ENCODE results near the gene PROS1. TPM values are rescaled to one million over a fixed set of nuclear protein-coding genes. Genes with fewer than 3 reads are reported as not detected.

The PROS1 gene
- total and polyA plus RNA-seq, 2 of the 8 experiments (the other 6 are each of a cell fraction or from before 2014, with no cell fraction given) = 0.65 to 2.5 TPM

DNA sequence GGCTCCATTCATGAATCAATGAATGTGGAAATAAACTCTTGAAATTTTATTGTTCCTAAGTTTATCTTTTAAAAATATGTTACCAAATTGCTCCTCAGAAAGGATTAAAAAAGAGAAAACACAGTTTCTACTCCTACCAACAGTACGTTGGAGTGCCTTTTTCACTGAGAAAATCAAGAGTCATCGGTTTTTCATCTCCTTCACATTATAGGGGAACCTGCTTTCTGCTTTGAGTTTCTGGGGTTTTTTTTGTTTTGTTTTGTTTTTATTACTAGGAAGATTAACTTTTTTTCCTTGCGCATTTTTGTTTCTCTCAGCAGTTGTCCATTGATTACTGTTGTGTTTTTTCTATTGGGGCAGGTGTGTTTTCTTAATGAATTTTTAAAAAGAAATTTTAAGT, 9.7 kb upstream of the PROS1 start:
- no peak overlapping the region for H2BK12ac ChIP-seq (ENCODE audit: low read depth, low read length)
- no peaks in the 10 kb centered on the region for H3K23me2 ChIP-seq (ENCODE audit: low read depth, low read length)
- H3K56ac ChIP-seq (replicated peaks; ENCODE audit: insufficient read length, low read depth, low read length) = no peak overlapping the region
- no peaks in the 10 kb centered on the region for H3K27me3 ChIP-seq (replicated peaks in 1 of 4; ENCODE audit: control insufficient read depth in 3 of 4, extremely low read depth in 1 of 4, insufficient read depth in 3 of 4, low read length in 3 of 4)
- H3K27ac ChIP-seq (ENCODE audit: low read depth, low read length) = no peak overlapping the region
- H3K23ac ChIP-seq (ENCODE audit: insufficient read length) = no peak overlapping the region
- CTCF ChIA-PET (ENCODE audit: partially characterized antibody) = no interaction called here
- no peak overlapping the region for H3K14ac ChIP-seq (ENCODE audit: insufficient read length)
- FAIRE-seq = no peak
- H3K9ac ChIP-seq (replicated peaks in 1 of 4; ENCODE audit: extremely low read depth in 1 of 4, low read depth in 3 of 4, low read length in 3 of 4) = no peak overlapping the region
- H3K4me3 ChIP-seq (ENCODE audit: extremely low read depth in 1 of 4, insufficient read depth in 2 of 4, low read depth in 3 of 4, low read length in 4 of 4) = no peak overlapping the region
- H3K79me1 ChIP-seq (ENCODE audit: low read depth, low read length) = no peaks in the 10 kb centered on the region
- H3K4me2 ChIP-seq (ENCODE audit: insufficient read depth in 1 of 2, low read depth in 2 of 2, low read length in 2 of 2) = no peak overlapping the region
- no peak overlapping the region for H2BK120ac ChIP-seq (replicated peaks; ENCODE audit: low read depth, low read length)
- H3K4me1 ChIP-seq (replicated peaks in 1 of 4; ENCODE audit: control insufficient read depth in 3 of 4, insufficient read depth in 4 of 4, low read length in 3 of 4) = peaks cover 0 to 3% (median 0%) of the 10 kb centered on the region in 4 experiments; a peak in 1 of 7 replicates
- no peak overlapping the region for H2AK5ac ChIP-seq (ENCODE audit: low read depth, low read length)
- no peak overlapping the region for H3K18ac ChIP-seq (ENCODE audit: extremely low read depth, low read length)
- DNase-seq (ENCODE audit: low read depth in 1 of 2, low spot score in 2 of 2) = no peak
- no peaks in the 10 kb centered on the region for H4K20me1 ChIP-seq (replicated peaks in 1 of 2; ENCODE audit: control insufficient read depth in 1 of 2, insufficient read depth in 2 of 2, low read length in 2 of 2)
- no peaks in the 10 kb centered on the region for H3K36me3 ChIP-seq (ENCODE audit: control insufficient read depth in 2 of 4, insufficient read depth in 4 of 4, low read length in 3 of 4)
- peaks cover 0 to 38% of the 10 kb centered on the region in 2 experiments; a peak in 2 of 4 replicates for H3K79me2 ChIP-seq (ENCODE audit: control insufficient read depth in 1 of 2, insufficient read depth in 2 of 2, low read length in 2 of 2)
- no peak overlapping the region for H2AFZ ChIP-seq (ENCODE audit: low read length)
- POLR2A ChIA-PET (ENCODE audit: partially characterized antibody) = no interaction called here
- WGBS, 2 experiments (ENCODE audit: extremely low coverage in 1 of 2, insufficient coverage in 1 of 2, insufficient read length in 1 of 2, insufficient replicate concordance in 2 of 2, low coverage in 1 of 2, low lambda C conversion rate in 2 of 2, missing lambda C conversion rate in 1 of 2) = 95% methylated on average over 3 of the region's 3 CpGs; no CpG with 5 or more reads in 1 of the 2 experiments
- H3K9me3 ChIP-seq (ENCODE audit: insufficient read depth in 2 of 2, low read depth in 1 of 2, low read length in 1 of 2) = no peaks in the 10 kb centered on the region
- no peak overlapping the region for H4K5ac ChIP-seq (ENCODE audit: insufficient read length, low read depth, low read length)
- no peak overlapping the region for H2BK15ac ChIP-seq (ENCODE audit: low read length)
- no peak overlapping the region for H4K91ac ChIP-seq (replicated peaks; ENCODE audit: insufficient read length, low read length)
- no peak overlapping the region for H2BK20ac ChIP-seq (ENCODE audit: low read length)
- H2BK5ac ChIP-seq (ENCODE audit: low read depth, low read length) = no peak overlapping the region
- H3K4ac ChIP-seq (replicated peaks; ENCODE audit: insufficient read length, low read depth, low read length) = no peak overlapping the region
- H4K8ac ChIP-seq (ENCODE audit: extremely low read depth, insufficient read depth, low read length) = no peak overlapping the region
- no peak for TF ChIP-seq SP4 (IDR thresholded peaks at IDR 0.05; ENCODE audit: low read length)
- TF ChIP-seq TAF1 (IDR thresholded peaks at IDR 0.05; ENCODE audit: low read depth, low read length) = no peak
- TF ChIP-seq, protein P1, sequence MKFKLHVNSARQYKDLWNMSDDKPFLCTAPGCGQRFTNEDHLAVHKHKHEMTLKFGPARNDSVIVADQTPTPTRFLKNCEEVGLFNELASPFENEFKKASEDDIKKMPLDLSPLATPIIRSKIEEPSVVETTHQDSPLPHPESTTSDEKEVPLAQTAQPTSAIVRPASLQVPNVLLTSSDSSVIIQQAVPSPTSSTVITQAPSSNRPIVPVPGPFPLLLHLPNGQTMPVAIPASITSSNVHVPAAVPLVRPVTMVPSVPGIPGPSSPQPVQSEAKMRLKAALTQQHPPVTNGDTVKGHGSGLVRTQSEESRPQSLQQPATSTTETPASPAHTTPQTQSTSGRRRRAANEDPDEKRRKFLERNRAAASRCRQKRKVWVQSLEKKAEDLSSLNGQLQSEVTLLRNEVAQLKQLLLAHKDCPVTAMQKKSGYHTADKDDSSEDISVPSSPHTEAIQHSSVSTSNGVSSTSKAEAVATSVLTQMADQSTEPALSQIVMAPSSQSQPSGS (IDR thresholded peaks at IDR 0.05; ENCODE audit: low read length) = no peak
- no peak for TF ChIP-seq POLR2AphosphoS5 (IDR thresholded peaks at IDR 0.05; ENCODE audit: low read depth, low read length)
- TF ChIP-seq RFX5 (IDR thresholded peaks at IDR 0.05; ENCODE audit: borderline replicate concordance, low read depth, low read length) = no peak
